MM.1S (cell line): Measurements from ENCODE around the gene FADD.

ENCODE experiments used
- DNase-seq: peaks from one replicate; pipeline ENCODE4 v3.0.0-alpha.2; 2015
- H2AFZ ChIP-seq: fragments of 300-600 bp; sonication (generic); 2 replicates; pipeline ENCODE4 v1.6.0; 2016; ENCODE audit warnings: antibody characterized with exemption, low read length
- H3F3A ChIP-seq: fragments of 300-600 bp; sonication (generic); 2 replicates; pipeline ENCODE4 v1.6.1; 2016; ENCODE audit warnings: mild to moderate bottlenecking, antibody characterized with exemption, low read length, moderate library complexity, mixed read lengths; ENCODE audit not compliant: insufficient read depth
- H3K27ac ChIP-seq: fragments of 300-600 bp; sonication (generic); 2 replicates; pipeline ENCODE4 v1.5.1; 2016; ENCODE audit warnings: mild to moderate bottlenecking, low read length
- H3K27me3 ChIP-seq: fragments of 300-600 bp; sonication (generic); replicated peaks from 2 replicates; pipeline ENCODE4 v1.6.0; 2016; ENCODE audit warnings: low read length; ENCODE audit not compliant: insufficient read depth
- H3K36me3 ChIP-seq: fragments of 300-600 bp; sonication (generic); replicated peaks from 2 replicates; pipeline ENCODE4 v1.6.1; 2016; ENCODE audit warnings: mild to moderate bottlenecking, low read length, mixed read lengths; ENCODE audit not compliant: insufficient read depth
- H3K4me1 ChIP-seq: fragments of 300-600 bp; sonication (generic); 2 replicates; pipeline ENCODE4 v1.6.1; 2016; ENCODE audit warnings: low read length, mixed read lengths
- H3K4me2 ChIP-seq: fragments of 300-600 bp; sonication (generic); 2 replicates; pipeline ENCODE4 v1.6.0; 2016; ENCODE audit warnings: low read depth, low read length
- H3K4me3 ChIP-seq: fragments of 300-600 bp; sonication (generic); 2 replicates; pipeline ENCODE4 v1.5.1; 2016; ENCODE audit warnings: low read length, mixed read lengths
- H3K79me2 ChIP-seq: fragments of 300-600 bp; sonication (generic); 2 replicates; pipeline ENCODE4 v1.6.1; 2016; ENCODE audit warnings: mixed run types, low read length, mixed read lengths
- H3K9ac ChIP-seq: fragments of 300-600 bp; sonication (generic); 2 replicates; pipeline ENCODE4 v1.6.1; 2016; ENCODE audit warnings: low read length, mixed read lengths
- H3K9me2 ChIP-seq: fragments of 300-600 bp; sonication (generic); replicated peaks from 2 replicates; pipeline ENCODE4 v1.6.1; 2016; ENCODE audit warnings: mild to moderate bottlenecking, low read length, mixed read lengths; ENCODE audit not compliant: insufficient read depth
- H3K9me3 ChIP-seq: fragments of 300-600 bp; sonication (generic); replicated peaks from 2 replicates; pipeline ENCODE4 v1.6.1; 2016; ENCODE audit warnings: mild to moderate bottlenecking, low read length, mixed read lengths; ENCODE audit not compliant: insufficient read depth
- H4K20me1 ChIP-seq: fragments of 300-600 bp; sonication (generic); 2 replicates; pipeline ENCODE4 v1.6.1; 2016; ENCODE audit warnings: mild to moderate bottlenecking, low read length, moderate library complexity, mixed read lengths; ENCODE audit not compliant: insufficient read depth
- CTCF ChIP-seq: fragments of 300-600 bp; sonication (generic); IDR thresholded peaks from 2 replicates; pipeline ENCODE4 v1.5.1; 2016; ENCODE audit warnings: antibody characterized with exemption, low read length, mixed read lengths
- EZH2 ChIP-seq: fragments of 300-600 bp; sonication (generic); optimal IDR thresholded peaks from 2 replicates; pipeline ENCODE3; 2017; ENCODE audit warnings: low read depth, mild to moderate bottlenecking, antibody characterized with exemption, low read length, mixed read lengths
- EZH2phosphoT487 ChIP-seq: fragments of 300-600 bp; sonication (generic); IDR thresholded peaks from 2 replicates; pipeline ENCODE4 v1.6.1; 2018; ENCODE audit warnings: antibody characterized with exemption, low read length

The FADD gene

GRCh38 chr11:70174547-70175235 lies 28.4 kb upstream of the FADD start:
- Histone ChIP-seq H3K9ac (no peak overlapping the region), H3K4me1 (no peaks in the 10 kb centered on the region), H3K4me2 (no peak overlapping the region), H3K9me3 (no peaks in the 10 kb centered on the region), H4K20me1 (no peaks in the 10 kb centered on the region), H3K4me3 (no peak overlapping the region), H3F3A (no peaks in the 10 kb centered on the region), H2AFZ (no peak overlapping the region), H3K9me2 (no peaks in the 10 kb centered on the region), H3K27ac (no peak overlapping the region), H3K27me3 (peaks cover 88% of the 10 kb centered on the region), H3K36me3 (no peaks in the 10 kb centered on the region), H3K79me2 (no peaks in the 10 kb centered on the region)
- no peak for DNase-seq
- TF ChIP-seq EZH2phosphoT487, result no peak
- TF ChIP-seq EZH2, result no peak
- no peak for TF ChIP-seq CTCF

- Histone ChIP-seq H2AFZ (no peak overlapping the region), H3K9ac (no peak overlapping the region), H3K4me1 (no peaks in the 10 kb centered on the region), H4K20me1 (no peaks in the 10 kb centered on the region), H3K4me2 (no peak overlapping the region), H3K27me3 (peaks cover 88% of the 10 kb centered on the region), H3K9me2 (no peaks in the 10 kb centered on the region), H3K27ac (no peak overlapping the region), H3K9me3 (no peaks in the 10 kb centered on the region), H3K79me2 (no peaks in the 10 kb centered on the region), H3K4me3 (no peak overlapping the region), H3K36me3 (no peaks in the 10 kb centered on the region), H3F3A (no peaks in the 10 kb centered on the region)
- no peak for TF ChIP-seq EZH2
- TF ChIP-seq CTCF, result no peak
- no peak for TF ChIP-seq EZH2phosphoT487
- DNase-seq, result no peak
Measured at GRCh38 chr11:70175236-70175698, 27.8 kb upstream of the FADD start.

- peak; percentile 44 for DNase-seq
- Histone ChIP-seq H3K9ac (no peak overlapping the region), H3K27me3 (peaks cover 90% of the 10 kb centered on the region), H3K9me2 (no peaks in the 10 kb centered on the region), H3K36me3 (no peaks in the 10 kb centered on the region), H3K4me2 (no peak overlapping the region), H4K20me1 (no peaks in the 10 kb centered on the region), H3K79me2 (no peaks in the 10 kb centered on the region), H3K27ac (no peak overlapping the region), H3K4me3 (no peak overlapping the region), H2AFZ (no peak overlapping the region), H3K4me1 (no peaks in the 10 kb centered on the region), H3K9me3 (no peaks in the 10 kb centered on the region), H3F3A (no peaks in the 10 kb centered on the region)
- no peak for TF ChIP-seq EZH2phosphoT487
- TF ChIP-seq CTCF, result peak; percentile 57
Measured at GRCh38 chr11:70176940-70177689, 26.0 kb upstream of the FADD start.
